Measurements from ENCODE around the gene LRRC10B. TPM values are rescaled to one million over a fixed set of nuclear protein-coding genes. Genes with fewer than 3 reads are reported as not detected.

Gene LRRC10B
- total and polyA plus RNA-seq, 2 experiments from 2014 or later: 0.60 to 0.62 TPM

DNA sequence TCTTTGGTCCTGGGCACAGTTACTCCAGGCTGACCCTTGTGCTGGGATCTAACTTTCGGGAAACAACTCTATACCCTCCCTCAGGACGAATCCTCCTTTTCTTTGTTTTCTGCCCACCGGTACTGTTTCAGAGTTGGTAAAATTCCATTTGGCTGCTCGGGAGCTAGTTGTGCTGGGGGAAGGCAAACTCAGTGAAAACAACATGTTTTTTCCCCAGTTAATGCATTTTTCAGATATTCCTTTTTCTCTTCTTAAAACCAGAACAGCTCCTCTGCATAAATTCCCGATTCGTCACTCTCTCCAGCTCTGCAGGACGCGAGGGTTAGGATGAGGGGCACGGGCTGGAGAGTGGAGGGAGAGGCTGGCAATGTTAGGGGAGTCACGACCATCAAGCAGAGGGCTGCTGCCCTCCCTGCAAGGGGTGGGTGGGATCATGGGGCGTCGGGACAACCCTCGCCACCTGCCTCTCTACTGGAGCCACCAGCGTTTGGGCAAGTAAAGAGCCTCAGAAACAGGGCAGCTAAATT, 31.3 kb downstream of the LRRC10B start:
- Histone ChIP-seq H3K36me3 (no peaks in the 10 kb centered on the region), H3K9me3 (ENCODE audit: low read depth) (no peaks in the 10 kb centered on the region), H3K27me3 (no peaks in the 10 kb centered on the region), H3K27ac (no peak overlapping the region), H3K4me1 (ENCODE audit: low read depth) (peaks cover 10% of the 10 kb centered on the region), H3K4me3 (no peak overlapping the region)
- TF ChIP-seq, protein P1, sequence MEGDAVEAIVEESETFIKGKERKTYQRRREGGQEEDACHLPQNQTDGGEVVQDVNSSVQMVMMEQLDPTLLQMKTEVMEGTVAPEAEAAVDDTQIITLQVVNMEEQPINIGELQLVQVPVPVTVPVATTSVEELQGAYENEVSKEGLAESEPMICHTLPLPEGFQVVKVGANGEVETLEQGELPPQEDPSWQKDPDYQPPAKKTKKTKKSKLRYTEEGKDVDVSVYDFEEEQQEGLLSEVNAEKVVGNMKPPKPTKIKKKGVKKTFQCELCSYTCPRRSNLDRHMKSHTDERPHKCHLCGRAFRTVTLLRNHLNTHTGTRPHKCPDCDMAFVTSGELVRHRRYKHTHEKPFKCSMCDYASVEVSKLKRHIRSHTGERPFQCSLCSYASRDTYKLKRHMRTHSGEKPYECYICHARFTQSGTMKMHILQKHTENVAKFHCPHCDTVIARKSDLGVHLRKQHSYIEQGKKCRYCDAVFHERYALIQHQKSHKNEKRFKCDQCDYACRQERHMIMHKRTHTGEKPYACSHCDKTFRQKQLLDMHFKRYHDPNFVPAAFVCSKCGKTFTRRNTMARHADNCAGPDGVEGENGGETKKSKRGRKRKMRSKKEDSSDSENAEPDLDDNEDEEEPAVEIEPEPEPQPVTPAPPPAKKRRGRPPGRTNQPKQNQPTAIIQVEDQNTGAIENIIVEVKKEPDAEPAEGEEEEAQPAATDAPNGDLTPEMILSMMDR (IDR thresholded peaks at IDR 0.05; ENCODE audit: low read depth, low read length): no peak
- no peak for DNase-seq (ENCODE audit: low read depth in 1 of 2, low spot score in 1 of 2)

DNA sequence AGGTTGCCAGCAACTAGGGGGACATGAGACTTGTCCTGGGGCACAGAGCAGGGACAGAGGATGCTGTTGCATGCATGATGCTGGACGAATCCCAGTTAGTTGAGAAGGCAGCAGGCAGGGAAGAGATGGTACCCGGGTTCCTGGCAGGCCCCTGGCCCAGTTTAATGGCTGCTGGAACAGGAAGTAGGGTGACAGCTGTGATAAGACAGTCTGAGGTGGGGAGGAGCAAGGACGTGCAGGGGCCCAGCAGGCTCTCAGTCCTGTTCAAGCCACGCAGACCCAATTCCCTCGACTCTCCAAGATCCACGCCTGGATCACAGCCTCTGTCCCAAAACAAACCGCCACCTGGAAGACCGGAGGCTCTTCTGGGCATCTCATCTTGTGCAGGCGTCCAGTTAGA, 32.0 kb downstream of the LRRC10B start:
- Histone ChIP-seq H3K4me1 (ENCODE audit: low read depth) (peaks cover 10% of the 10 kb centered on the region), H3K4me3 (no peak overlapping the region), H3K27ac (no peak overlapping the region), H3K36me3 (no peaks in the 10 kb centered on the region), H3K9me3 (ENCODE audit: low read depth) (no peaks in the 10 kb centered on the region), H3K27me3 (no peaks in the 10 kb centered on the region)
- TF ChIP-seq, protein P1 (IDR thresholded peaks at IDR 0.05; ENCODE audit: low read depth, low read length): no peak
- no peak for DNase-seq (ENCODE audit: low read depth in 1 of 2, low spot score in 1 of 2)

DNA sequence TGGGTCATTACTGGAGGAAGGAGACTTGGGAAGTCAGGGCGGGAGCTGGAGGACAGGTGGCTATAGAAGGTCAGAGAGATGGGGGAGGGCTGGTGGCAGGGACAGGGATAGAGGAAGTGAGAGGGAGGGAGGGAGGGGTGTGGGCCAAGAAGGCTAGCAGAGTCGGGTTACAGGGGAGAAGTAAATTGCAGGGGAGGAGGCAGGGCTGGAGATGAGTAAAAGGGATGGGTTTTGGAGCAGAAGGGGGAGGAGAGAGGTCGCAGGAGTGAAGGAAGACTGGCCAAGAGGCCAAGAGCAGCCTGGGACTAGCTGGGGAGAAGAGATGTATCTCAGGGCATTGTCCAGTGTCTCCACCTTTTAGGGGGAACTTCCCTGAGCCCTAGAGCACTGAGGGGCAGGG, 33.0 kb downstream of the LRRC10B start:
- TF ChIP-seq, protein P1 (IDR thresholded peaks at IDR 0.05; ENCODE audit: low read depth, low read length): no peak
- H3K36me3 ChIP-seq: no peaks in the 10 kb centered on the region
- no peaks in the 10 kb centered on the region for H3K9me3 ChIP-seq (ENCODE audit: low read depth)
- peak in 1 of 2 donors; percentile 45 for DNase-seq (ENCODE audit: low read depth in 1 of 2, low spot score in 1 of 2)
- no peaks in the 10 kb centered on the region for H3K27me3 ChIP-seq
- no peak overlapping the region for H3K4me3 ChIP-seq
- no peak overlapping the region for H3K27ac ChIP-seq
- peaks cover 5% of the 10 kb centered on the region for H3K4me1 ChIP-seq (ENCODE audit: low read depth)

DNA sequence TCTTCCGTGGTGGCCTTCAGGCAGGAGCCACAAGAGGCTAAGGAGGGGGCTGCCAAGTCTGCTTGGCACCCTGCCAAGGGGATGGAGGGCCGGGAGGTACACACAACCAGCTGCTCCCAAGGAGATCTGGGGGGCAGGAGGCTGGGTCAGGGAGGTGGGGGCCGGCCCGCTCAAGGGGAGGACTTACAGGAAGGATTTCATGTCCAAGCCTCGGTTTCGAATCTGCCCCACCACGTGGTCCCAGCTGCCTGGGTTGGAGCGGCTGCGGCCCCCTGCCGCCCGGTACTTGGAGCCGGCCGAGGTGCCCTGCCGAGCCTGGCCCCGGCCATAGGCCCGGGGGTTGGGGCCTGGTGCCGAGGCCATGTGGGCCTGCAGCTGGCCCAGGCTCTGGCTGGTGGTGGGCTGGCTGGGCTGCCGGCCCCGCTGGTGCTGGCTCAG, 33.5 kb downstream of the LRRC10B start:
- H3K27me3 ChIP-seq: no peaks in the 10 kb centered on the region
- H3K9me3 ChIP-seq (ENCODE audit: low read depth): no peaks in the 10 kb centered on the region
- peak in 1 of 2 donors; percentile 41 for DNase-seq (ENCODE audit: low read depth in 1 of 2, low spot score in 1 of 2)
- H3K27ac ChIP-seq: no peak overlapping the region
- no peak overlapping the region for H3K4me3 ChIP-seq
- H3K36me3 ChIP-seq: no peaks in the 10 kb centered on the region
- TF ChIP-seq, protein P1 (IDR thresholded peaks at IDR 0.05; ENCODE audit: low read depth, low read length): no peak
- H3K4me1 ChIP-seq (ENCODE audit: low read depth): peaks cover 4% of the 10 kb centered on the region

DNA sequence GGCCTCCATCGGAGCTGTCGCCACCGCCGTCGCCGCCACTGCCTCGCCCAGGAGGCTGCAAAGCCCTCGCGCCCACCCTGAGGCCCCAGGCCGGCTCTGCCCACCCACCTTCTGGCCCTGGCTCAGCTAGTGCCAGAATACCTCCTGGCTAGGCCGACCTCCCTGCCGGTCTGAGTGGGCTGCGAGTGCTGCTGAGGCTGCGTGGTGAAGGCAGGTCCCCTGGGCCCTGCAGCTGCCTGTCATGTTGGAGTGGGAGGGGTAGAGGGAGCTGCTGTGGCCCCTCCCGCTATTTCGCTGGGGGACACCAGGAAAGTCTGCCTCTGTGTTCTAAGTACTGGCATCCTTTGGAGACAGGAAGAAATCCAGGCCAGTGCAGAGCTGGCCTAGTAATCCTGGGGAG, 34.2 kb downstream of the LRRC10B start:
- Histone ChIP-seq H3K36me3 (no peaks in the 10 kb centered on the region), H3K27me3 (no peaks in the 10 kb centered on the region), H3K9me3 (ENCODE audit: low read depth) (no peaks in the 10 kb centered on the region), H3K4me3 (no peak overlapping the region), H3K4me1 (ENCODE audit: low read depth) (peaks cover 4% of the 10 kb centered on the region), H3K27ac (no peak overlapping the region)
- no peak for DNase-seq (ENCODE audit: low read depth in 1 of 2, low spot score in 1 of 2)
- TF ChIP-seq, protein P1 (IDR thresholded peaks at IDR 0.05; ENCODE audit: low read depth, low read length): no peak
